ENCODE data around the gene MED10. TPM values are rescaled to one million over a fixed set of nuclear protein-coding genes. Genes with fewer than 3 reads are reported as not detected.

Gene MED10
- total RNA-seq, 1 experiment from 2014 or later: 94.0 TPM

GRCh38 chr5:6397536-6398269 is 19.4 kb upstream of the MED10 start:
- H3K4me2 ChIP-seq (ENCODE audit: low read length): no peak overlapping the region
- no peak for TF ChIP-seq EZH2 (IDR thresholded peaks at IDR 0.05; ENCODE audit: low read length, unreplicated experiment)
- TF ChIP-seq CTCF (conservative IDR thresholded peaks at IDR 0.05; ENCODE audit: low read depth, low read length): no peak
- TF ChIP-seq EZH2phosphoT487 (IDR thresholded peaks at IDR 0.05; ENCODE audit: borderline replicate concordance, low read length): no peak
- peaks cover 24% of the 10 kb centered on the region for H3K4me1 ChIP-seq (ENCODE audit: insufficient read depth, low read length)
- H3F3A ChIP-seq (ENCODE audit: low read length, unreplicated experiment): peaks cover 4% of the 10 kb centered on the region
- H3K4me3 ChIP-seq (ENCODE audit: low read length): no peak overlapping the region
- ChIA-PET POLR2A (ENCODE audit: unreplicated experiment) (no interaction called here), CTCF (no interaction called here)
- no peak overlapping the region for H3K9ac ChIP-seq (ENCODE audit: low read length)
- H3K9me2 ChIP-seq (replicated peaks; ENCODE audit: low read length): no peaks in the 10 kb centered on the region
- H3K27me3 ChIP-seq (ENCODE audit: low read length): no peaks in the 10 kb centered on the region
- H2AFZ ChIP-seq (ENCODE audit: low read length): no peak overlapping the region
- no TSS peak for BruUV-seq (replicated peaks)
- H3K27ac ChIP-seq (ENCODE audit: low read length): no peak overlapping the region
- ATAC-seq (no peak), DNase-seq (no peak)
- no peaks in the 10 kb centered on the region for H3K79me2 ChIP-seq (ENCODE audit: low read length)
- intact Hi-C loops (cut with micrococcal nuclease): no loop called here
- no peaks in the 10 kb centered on the region for H4K20me1 ChIP-seq (ENCODE audit: low read length)
- H3K9me3 ChIP-seq (ENCODE audit: low read length): no peaks in the 10 kb centered on the region
- H3K36me3 ChIP-seq (ENCODE audit: low read depth, low read length): no peaks in the 10 kb centered on the region

- Histone ChIP-seq H3K9me3 (ENCODE audit: low read length) (no peaks in the 10 kb centered on the region), H2AFZ (ENCODE audit: low read length) (no peak overlapping the region), H3F3A (ENCODE audit: low read length, unreplicated experiment) (peaks cover 4% of the 10 kb centered on the region), H3K9ac (ENCODE audit: low read length) (no peak overlapping the region), H3K79me2 (ENCODE audit: low read length) (no peaks in the 10 kb centered on the region), H3K4me2 (ENCODE audit: low read length) (no peak overlapping the region), H3K4me3 (ENCODE audit: low read length) (no peak overlapping the region), H3K27me3 (ENCODE audit: low read length) (peaks cover 3% of the 10 kb centered on the region; the same call in 1 of the 2 replicates), H3K27ac (ENCODE audit: low read length) (no peak overlapping the region), H3K9me2 (replicated peaks; ENCODE audit: low read length) (no peaks in the 10 kb centered on the region), H3K4me1 (ENCODE audit: insufficient read depth, low read length) (peaks cover 24% of the 10 kb centered on the region), H3K36me3 (ENCODE audit: low read depth, low read length) (no peaks in the 10 kb centered on the region), H4K20me1 (ENCODE audit: low read length) (no peaks in the 10 kb centered on the region)
- intact Hi-C loops (cut with micrococcal nuclease): no loop called here
- DNase-seq (no peak), ATAC-seq (no peak)
- BruUV-seq (replicated peaks): no TSS peak
- CTCF ChIA-PET: no interaction called here
- TF ChIP-seq EZH2phosphoT487 (IDR thresholded peaks at IDR 0.05; ENCODE audit: borderline replicate concordance, low read length) (no peak), CTCF (conservative IDR thresholded peaks at IDR 0.05; ENCODE audit: low read depth, low read length) (no peak), EZH2 (IDR thresholded peaks at IDR 0.05; ENCODE audit: low read length, unreplicated experiment) (no peak)
- POLR2A ChIA-PET (ENCODE audit: unreplicated experiment): no interaction called here
Observed at GRCh38 chr5:6396836-6397535, 18.6 kb upstream of the MED10 start.

GRCh38 chr5:6396043-6396442 is 17.7 kb upstream of the MED10 start:
- Histone ChIP-seq H3K4me2 (ENCODE audit: low read length) (no peak overlapping the region), H3K27ac (ENCODE audit: low read length) (no peak overlapping the region), H3K9me3 (ENCODE audit: low read length) (no peaks in the 10 kb centered on the region), H3K9ac (ENCODE audit: low read length) (no peak overlapping the region), H3K36me3 (ENCODE audit: low read depth, low read length) (no peaks in the 10 kb centered on the region), H3K9me2 (replicated peaks; ENCODE audit: low read length) (no peaks in the 10 kb centered on the region), H4K20me1 (ENCODE audit: low read length) (no peaks in the 10 kb centered on the region), H2AFZ (ENCODE audit: low read length) (no peak overlapping the region), H3K27me3 (ENCODE audit: low read length) (peaks cover 3% of the 10 kb centered on the region; the same call in 1 of the 2 replicates), H3K4me3 (ENCODE audit: low read length) (no peak overlapping the region), H3K4me1 (ENCODE audit: insufficient read depth, low read length) (peaks cover 15% of the 10 kb centered on the region), H3F3A (ENCODE audit: low read length, unreplicated experiment) (peaks cover 4% of the 10 kb centered on the region), H3K79me2 (ENCODE audit: low read length) (no peaks in the 10 kb centered on the region)
- DNase-seq (no peak), ATAC-seq (no peak)
- TF ChIP-seq EZH2phosphoT487 (IDR thresholded peaks at IDR 0.05; ENCODE audit: borderline replicate concordance, low read length) (no peak), CTCF (conservative IDR thresholded peaks at IDR 0.05; ENCODE audit: low read depth, low read length) (no peak), EZH2 (IDR thresholded peaks at IDR 0.05; ENCODE audit: low read length, unreplicated experiment) (no peak)
- CTCF ChIA-PET: no interaction called here
- BruUV-seq (replicated peaks): no TSS peak
- POLR2A ChIA-PET (ENCODE audit: unreplicated experiment): no interaction called here
- intact Hi-C loops (cut with micrococcal nuclease): no loop called here
